Hematopoietic multipotent progenitor cell treated with erythropoietin and hydrocortisone succinate and interleukin-3 and kit ligand, for 4 days (in vitro differentiated cells): ENCODE data around the gene SDK1.

Experiments
- DNase-seq: peaks from one replicate; pipeline ENCODE4 v3.0.0-alpha.2; 2015

Gene SDK1

GRCh38 chr7:3968234-3968633 lies 667.2 kb downstream of the SDK1 start:
- no peak for DNase-seq

GRCh38 chr7:3969286-3969685 lies 668.2 kb downstream of the SDK1 start:
- DNase-seq = no peak

- no peak for DNase-seq
Measured at GRCh38 chr7:3971323-3971722, 670.3 kb downstream of the SDK1 start.

GRCh38 chr7:3973264-3973663 lies 672.2 kb downstream of the SDK1 start:
- no peak for DNase-seq

- no peak for DNase-seq
Measured at GRCh38 chr7:3974329-3974728, 673.3 kb downstream of the SDK1 start.

- DNase-seq = no peak
Measured at GRCh38 chr7:3975371-3975770, 674.3 kb downstream of the SDK1 start.

GRCh38 chr7:3977391-3977790 lies 676.3 kb downstream of the SDK1 start:
- no peak for DNase-seq

- DNase-seq = no peak
Measured at GRCh38 chr7:3978839-3979238, 677.8 kb downstream of the SDK1 start.

- no peak for DNase-seq
Measured at GRCh38 chr7:3979611-3980299, 678.7 kb downstream of the SDK1 start.

GRCh38 chr7:3980300-3980643 lies 679.2 kb downstream of the SDK1 start:
- no peak for DNase-seq

- no peak for DNase-seq
Measured at GRCh38 chr7:3981281-3981680, 680.2 kb downstream of the SDK1 start.

GRCh38 chr7:3984456-3984855 lies 683.4 kb downstream of the SDK1 start:
- no peak for DNase-seq

GRCh38 chr7:3986927-3987326 lies 685.9 kb downstream of the SDK1 start:
- no peak for DNase-seq

- DNase-seq = no peak
Measured at GRCh38 chr7:3987426-3987927, 686.4 kb downstream of the SDK1 start.

GRCh38 chr7:3989723-3990122 lies 688.7 kb downstream of the SDK1 start:
- DNase-seq = no peak

- DNase-seq = no peak
Measured at GRCh38 chr7:3991731-3992231, 690.7 kb downstream of the SDK1 start.

- no peak for DNase-seq
Measured at GRCh38 chr7:3992841-3993240, 691.8 kb downstream of the SDK1 start.

- no peak for DNase-seq
Measured at GRCh38 chr7:3994764-3995163, 693.7 kb downstream of the SDK1 start.

- peak; percentile 7 for DNase-seq
Measured at GRCh38 chr7:3995187-3995586, 694.1 kb downstream of the SDK1 start.

GRCh38 chr7:3998060-3998459 lies 697.0 kb downstream of the SDK1 start:
- DNase-seq = no peak

- no peak for DNase-seq
Measured at GRCh38 chr7:4000139-4000538, 699.1 kb downstream of the SDK1 start.

- no peak for DNase-seq
Measured at GRCh38 chr7:4000934-4001333, 699.9 kb downstream of the SDK1 start.

GRCh38 chr7:4001742-4002141 lies 700.7 kb downstream of the SDK1 start:
- DNase-seq = no peak

GRCh38 chr7:4003503-4003902 lies 702.5 kb downstream of the SDK1 start:
- DNase-seq = no peak

GRCh38 chr7:4006687-4007086 lies 705.6 kb downstream of the SDK1 start:
- DNase-seq = no peak
